Measurements from ENCODE around the gene EBF4.
"Not testable (repeated sequence)": the region's sequence is repeated elsewhere in the genome, so short reads cannot be mapped to it uniquely, and the experiment has no call there.

Gene EBF4

GRCh38 chr20:2680046-2680445, 12.5 kb upstream of the EBF4 start:
- H3K9me3 ChIP-seq (ENCODE audit: control insufficient read depth in 1 of 2, low read length in 2 of 2) = no peaks in the 10 kb centered on the region
- H3K4me1 ChIP-seq (ENCODE audit: control insufficient read depth in 1 of 2, insufficient read depth in 2 of 2, low read length in 2 of 2) = no peaks in the 10 kb centered on the region
- H3K27ac ChIP-seq (ENCODE audit: low read length) = no peak overlapping the region
- H3K36me3 ChIP-seq (ENCODE audit: control insufficient read depth in 1 of 2, insufficient read depth in 2 of 2, low read length in 2 of 2) = no peaks in the 10 kb centered on the region
- H3K4me3 ChIP-seq (ENCODE audit: low read depth in 1 of 2, low read length in 2 of 2) = no peak overlapping the region
- no peaks in the 10 kb centered on the region for H3K27me3 ChIP-seq (ENCODE audit: low read depth, low read length)

- not testable (repeated sequence) for H3K4me3 ChIP-seq (ENCODE audit: low read depth in 1 of 2, low read length in 2 of 2); H3K36me3 ChIP-seq (ENCODE audit: control insufficient read depth in 1 of 2, insufficient read depth in 2 of 2, low read length in 2 of 2); H3K27ac ChIP-seq (ENCODE audit: low read length); H3K27me3 ChIP-seq (ENCODE audit: low read depth, low read length); H3K9me3 ChIP-seq (ENCODE audit: control insufficient read depth in 1 of 2, low read length in 2 of 2); H3K4me1 ChIP-seq (ENCODE audit: control insufficient read depth in 1 of 2, insufficient read depth in 2 of 2, low read length in 2 of 2)
Observed at GRCh38 chr20:2682040-2682439, 10.5 kb upstream of the EBF4 start.

- not testable (repeated sequence) for H3K4me3 ChIP-seq (ENCODE audit: low read depth in 1 of 2, low read length in 2 of 2); H3K4me1 ChIP-seq (ENCODE audit: control insufficient read depth in 1 of 2, insufficient read depth in 2 of 2, low read length in 2 of 2); H3K27ac ChIP-seq (ENCODE audit: low read length); H3K27me3 ChIP-seq (ENCODE audit: low read depth, low read length); H3K36me3 ChIP-seq (ENCODE audit: control insufficient read depth in 1 of 2, insufficient read depth in 2 of 2, low read length in 2 of 2); H3K9me3 ChIP-seq (ENCODE audit: control insufficient read depth in 1 of 2, low read length in 2 of 2)
Observed at GRCh38 chr20:2684817-2685216, 7.8 kb upstream of the EBF4 start.

GRCh38 chr20:2687514-2687913, 5.1 kb upstream of the EBF4 start:
- no peak overlapping the region for H3K4me3 ChIP-seq (ENCODE audit: low read depth in 1 of 2, low read length in 2 of 2)
- H3K4me1 ChIP-seq (ENCODE audit: control insufficient read depth in 1 of 2, insufficient read depth in 2 of 2, low read length in 2 of 2) = no peaks in the 10 kb centered on the region
- H3K27ac ChIP-seq (ENCODE audit: low read length) = no peak overlapping the region
- H3K9me3 ChIP-seq (ENCODE audit: control insufficient read depth in 1 of 2, low read length in 2 of 2) = no peaks in the 10 kb centered on the region
- H3K27me3 ChIP-seq (ENCODE audit: low read depth, low read length) = peaks cover 5% of the 10 kb centered on the region
- H3K36me3 ChIP-seq (ENCODE audit: control insufficient read depth in 1 of 2, insufficient read depth in 2 of 2, low read length in 2 of 2) = no peaks in the 10 kb centered on the region

- H3K27ac ChIP-seq (ENCODE audit: low read length) = no peak overlapping the region
- H3K36me3 ChIP-seq (ENCODE audit: control insufficient read depth in 1 of 2, insufficient read depth in 2 of 2, low read length in 2 of 2) = no peaks in the 10 kb centered on the region
- H3K9me3 ChIP-seq (ENCODE audit: control insufficient read depth in 1 of 2, low read length in 2 of 2) = no peaks in the 10 kb centered on the region
- no peaks in the 10 kb centered on the region for H3K4me1 ChIP-seq (ENCODE audit: control insufficient read depth in 1 of 2, insufficient read depth in 2 of 2, low read length in 2 of 2)
- H3K27me3 ChIP-seq (ENCODE audit: low read depth, low read length) = peaks cover 5% of the 10 kb centered on the region
- H3K4me3 ChIP-seq (ENCODE audit: low read depth in 1 of 2, low read length in 2 of 2) = no peak overlapping the region
Observed at GRCh38 chr20:2688041-2688591, 4.5 kb upstream of the EBF4 start.

GRCh38 chr20:2690213-2690612, 2.4 kb upstream of the EBF4 start:
- peaks cover 14% of the 10 kb centered on the region for H3K27me3 ChIP-seq (ENCODE audit: low read depth, low read length)
- H3K4me1 ChIP-seq (ENCODE audit: control insufficient read depth in 1 of 2, insufficient read depth in 2 of 2, low read length in 2 of 2) = peaks cover 0 to 4% of the 10 kb centered on the region in 2 donors
- no peak overlapping the region for H3K4me3 ChIP-seq (ENCODE audit: low read depth in 1 of 2, low read length in 2 of 2)
- H3K27ac ChIP-seq (ENCODE audit: low read length) = no peak overlapping the region
- no peaks in the 10 kb centered on the region for H3K36me3 ChIP-seq (ENCODE audit: control insufficient read depth in 1 of 2, insufficient read depth in 2 of 2, low read length in 2 of 2)
- H3K9me3 ChIP-seq (ENCODE audit: control insufficient read depth in 1 of 2, low read length in 2 of 2) = no peaks in the 10 kb centered on the region

GRCh38 chr20:2690718-2691117, 1.9 kb upstream of the EBF4 start:
- Histone ChIP-seq H3K27ac (ENCODE audit: low read length) (no peak overlapping the region), H3K9me3 (ENCODE audit: control insufficient read depth in 1 of 2, low read length in 2 of 2) (no peaks in the 10 kb centered on the region), H3K4me1 (ENCODE audit: control insufficient read depth in 1 of 2, insufficient read depth in 2 of 2, low read length in 2 of 2) (peaks cover 0 to 4% of the 10 kb centered on the region in 2 donors), H3K27me3 (ENCODE audit: low read depth, low read length) (peaks cover 16% of the 10 kb centered on the region), H3K4me3 (ENCODE audit: low read depth in 1 of 2, low read length in 2 of 2) (no peak overlapping the region), H3K36me3 (ENCODE audit: control insufficient read depth in 1 of 2, insufficient read depth in 2 of 2, low read length in 2 of 2) (no peaks in the 10 kb centered on the region)

GRCh38 chr20:2691127-2691526, 1.5 kb upstream of the EBF4 start:
- Histone ChIP-seq H3K4me1 (ENCODE audit: control insufficient read depth in 1 of 2, insufficient read depth in 2 of 2, low read length in 2 of 2) (peaks cover 0 to 4% of the 10 kb centered on the region in 2 donors), H3K27me3 (ENCODE audit: low read depth, low read length) (peaks cover 17% of the 10 kb centered on the region), H3K36me3 (ENCODE audit: control insufficient read depth in 1 of 2, insufficient read depth in 2 of 2, low read length in 2 of 2) (no peaks in the 10 kb centered on the region), H3K4me3 (ENCODE audit: low read depth in 1 of 2, low read length in 2 of 2) (no peak overlapping the region), H3K27ac (ENCODE audit: low read length) (no peak overlapping the region), H3K9me3 (ENCODE audit: control insufficient read depth in 1 of 2, low read length in 2 of 2) (no peaks in the 10 kb centered on the region)

GRCh38 chr20:2691663-2692035, 931 bp upstream of the EBF4 start:
- Histone ChIP-seq H3K4me1 (ENCODE audit: control insufficient read depth in 1 of 2, insufficient read depth in 2 of 2, low read length in 2 of 2) (peaks cover 0 to 4% of the 10 kb centered on the region in 2 donors), H3K27me3 (ENCODE audit: low read depth, low read length) (peaks cover 17% of the 10 kb centered on the region), H3K27ac (ENCODE audit: low read length) (no peak overlapping the region), H3K4me3 (ENCODE audit: low read depth in 1 of 2, low read length in 2 of 2) (peak overlapping the region; percentile 46 to 60), H3K9me3 (ENCODE audit: control insufficient read depth in 1 of 2, low read length in 2 of 2) (no peaks in the 10 kb centered on the region), H3K36me3 (ENCODE audit: control insufficient read depth in 1 of 2, insufficient read depth in 2 of 2, low read length in 2 of 2) (no peaks in the 10 kb centered on the region)

- no peaks in the 10 kb centered on the region for H3K36me3 ChIP-seq (ENCODE audit: control insufficient read depth in 1 of 2, insufficient read depth in 2 of 2, low read length in 2 of 2)
- H3K4me3 ChIP-seq (ENCODE audit: low read depth in 1 of 2, low read length in 2 of 2) = no peak overlapping the region
- peaks cover 13% of the 10 kb centered on the region for H3K27me3 ChIP-seq (ENCODE audit: low read depth, low read length)
- H3K4me1 ChIP-seq (ENCODE audit: control insufficient read depth in 1 of 2, insufficient read depth in 2 of 2, low read length in 2 of 2) = peaks cover 0 to 4% of the 10 kb centered on the region in 2 donors
- no peaks in the 10 kb centered on the region for H3K9me3 ChIP-seq (ENCODE audit: control insufficient read depth in 1 of 2, low read length in 2 of 2)
- H3K27ac ChIP-seq (ENCODE audit: low read length) = no peak overlapping the region
Observed at GRCh38 chr20:2692886-2693285, 306 bp downstream of the EBF4 start.

- Histone ChIP-seq H3K27me3 (ENCODE audit: low read depth, low read length) (peaks cover 13% of the 10 kb centered on the region), H3K36me3 (ENCODE audit: control insufficient read depth in 1 of 2, insufficient read depth in 2 of 2, low read length in 2 of 2) (no peaks in the 10 kb centered on the region), H3K4me1 (ENCODE audit: control insufficient read depth in 1 of 2, insufficient read depth in 2 of 2, low read length in 2 of 2) (peaks cover 0 to 4% of the 10 kb centered on the region in 2 donors), H3K27ac (ENCODE audit: low read length) (no peak overlapping the region), H3K9me3 (ENCODE audit: control insufficient read depth in 1 of 2, low read length in 2 of 2) (no peaks in the 10 kb centered on the region), H3K4me3 (ENCODE audit: low read depth in 1 of 2, low read length in 2 of 2) (peak overlapping the region in 1 of 2 donors; percentile 66)
Observed at GRCh38 chr20:2693286-2694007, 867 bp downstream of the EBF4 start.

- H3K4me1 ChIP-seq (ENCODE audit: control insufficient read depth in 1 of 2, insufficient read depth in 2 of 2, low read length in 2 of 2) = peaks cover 0 to 4% of the 10 kb centered on the region in 2 donors
- H3K36me3 ChIP-seq (ENCODE audit: control insufficient read depth in 1 of 2, insufficient read depth in 2 of 2, low read length in 2 of 2) = no peaks in the 10 kb centered on the region
- H3K9me3 ChIP-seq (ENCODE audit: control insufficient read depth in 1 of 2, low read length in 2 of 2) = no peaks in the 10 kb centered on the region
- H3K4me3 ChIP-seq (ENCODE audit: low read depth in 1 of 2, low read length in 2 of 2) = peak overlapping the region in 1 of 2 donors; percentile 66
- H3K27me3 ChIP-seq (ENCODE audit: low read depth, low read length) = peaks cover 13% of the 10 kb centered on the region
- H3K27ac ChIP-seq (ENCODE audit: low read length) = no peak overlapping the region
Observed at GRCh38 chr20:2694008-2694471, 1.5 kb downstream of the EBF4 start.
